GM12874 (cell line): ENCODE measurements around the gene HOXD10.

Source experiments
- TF ChIP-seq, protein P1 (sequence below): IDR thresholded peaks from 2 replicates; pipeline ENCODE4 v1.5.1; 2011; ENCODE audit warnings: low read depth, mild to moderate bottlenecking, control low read depth, low read length, moderate library complexity; ENCODE audit not compliant: insufficient read depth

The HOXD10 gene

DNA sequence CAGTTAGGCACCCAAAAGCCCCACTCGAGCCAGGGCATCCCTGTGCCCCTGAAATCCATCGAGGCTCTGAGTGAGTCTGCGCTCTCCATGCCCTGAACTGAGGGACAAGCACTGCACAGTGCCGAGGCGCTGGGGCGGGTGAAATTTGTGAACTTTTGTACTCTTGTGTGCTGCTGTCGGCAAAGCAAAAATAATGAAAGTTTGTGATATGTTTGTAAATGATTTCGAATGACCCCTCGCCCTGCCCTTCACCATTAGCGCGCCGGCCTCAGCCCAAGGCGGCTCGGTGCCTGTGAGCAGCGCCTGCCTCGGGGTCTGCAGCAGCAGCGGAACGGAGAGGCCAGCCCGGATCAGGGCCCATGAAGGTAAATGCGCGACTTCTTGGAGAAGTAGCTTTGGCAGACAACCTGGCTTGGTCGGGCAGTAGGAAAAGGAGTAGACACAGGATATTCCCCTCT is 32.9 kb downstream of the HOXD10 start:
- TF ChIP-seq, protein P1, sequence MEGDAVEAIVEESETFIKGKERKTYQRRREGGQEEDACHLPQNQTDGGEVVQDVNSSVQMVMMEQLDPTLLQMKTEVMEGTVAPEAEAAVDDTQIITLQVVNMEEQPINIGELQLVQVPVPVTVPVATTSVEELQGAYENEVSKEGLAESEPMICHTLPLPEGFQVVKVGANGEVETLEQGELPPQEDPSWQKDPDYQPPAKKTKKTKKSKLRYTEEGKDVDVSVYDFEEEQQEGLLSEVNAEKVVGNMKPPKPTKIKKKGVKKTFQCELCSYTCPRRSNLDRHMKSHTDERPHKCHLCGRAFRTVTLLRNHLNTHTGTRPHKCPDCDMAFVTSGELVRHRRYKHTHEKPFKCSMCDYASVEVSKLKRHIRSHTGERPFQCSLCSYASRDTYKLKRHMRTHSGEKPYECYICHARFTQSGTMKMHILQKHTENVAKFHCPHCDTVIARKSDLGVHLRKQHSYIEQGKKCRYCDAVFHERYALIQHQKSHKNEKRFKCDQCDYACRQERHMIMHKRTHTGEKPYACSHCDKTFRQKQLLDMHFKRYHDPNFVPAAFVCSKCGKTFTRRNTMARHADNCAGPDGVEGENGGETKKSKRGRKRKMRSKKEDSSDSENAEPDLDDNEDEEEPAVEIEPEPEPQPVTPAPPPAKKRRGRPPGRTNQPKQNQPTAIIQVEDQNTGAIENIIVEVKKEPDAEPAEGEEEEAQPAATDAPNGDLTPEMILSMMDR, result no peak

DNA sequence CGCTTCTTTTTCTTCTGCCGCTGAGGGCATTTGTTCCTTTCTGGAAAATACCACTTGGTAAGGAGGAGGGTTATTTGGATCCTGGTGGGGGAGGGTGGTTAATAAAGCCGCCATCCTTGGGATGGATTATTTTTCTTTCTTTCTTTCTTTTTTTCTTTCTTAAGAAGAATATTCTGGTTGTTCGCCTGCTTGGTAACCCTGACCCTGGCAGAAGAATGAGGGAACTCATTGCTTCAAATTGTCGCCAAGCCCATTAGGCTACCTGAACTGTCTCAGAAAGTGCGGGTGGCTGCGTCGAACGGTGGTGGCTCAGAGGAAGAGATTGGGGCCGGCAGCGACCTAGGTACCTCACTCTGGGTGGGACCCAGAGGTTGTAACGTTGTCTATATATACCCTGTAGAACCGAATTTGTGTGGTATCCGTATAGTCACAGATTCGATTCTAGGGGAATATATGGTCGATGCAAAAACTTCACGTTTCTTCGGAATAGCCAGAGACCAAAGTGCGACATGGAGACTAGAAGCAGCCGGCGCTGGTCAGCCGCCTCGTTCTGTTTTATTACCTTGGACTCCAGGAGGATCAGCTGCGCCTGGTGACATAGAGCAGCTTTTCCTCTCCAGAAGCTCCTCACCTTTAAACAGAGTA is 33.5 kb downstream of the HOXD10 start:
- TF ChIP-seq, protein P1, result no peak

- TF ChIP-seq, protein P1, result no peak
These were observed 34.2 kb downstream of the HOXD10 start for GRCh38 chr2:176150584-176151441.

GRCh38 chr2:176151442-176152287 is 35.1 kb downstream of the HOXD10 start, which contains the start of gene HOXD4:
Gene HOXD4 (plus strand): TSS chr2:176151550. CDS start chr2:176151634, 84 bp downstream.
- TF ChIP-seq, protein P1, result no peak

- TF ChIP-seq, protein P1, result no peak
These were observed 36.0 kb downstream of the HOXD10 start for GRCh38 chr2:176152350-176153181.

GRCh38 chr2:176154576-176155252 is 38.1 kb downstream of the HOXD10 start:
- TF ChIP-seq, protein P1, result no peak
